Activated CD4-positive, alpha-beta T cell treated with anti-CD3 and anti-CD28 coated beads for 24 hours (primary cell): ENCODE results near the gene USP9Y.
A peak's percentile ranks its signal among the peaks of the same experiment; 100 is the strongest.
"Not testable (repeated sequence)": the region's sequence is repeated elsewhere in the genome, so short reads cannot be mapped to it uniquely, and the experiment has no call there.

Experiments used
- DNase-seq, 2 donors: peaks; one replicate each; pipeline ENCODE4 v3.0.0-alpha.2; 2020; ENCODE audit warnings: low read depth in 2 of 2

Gene USP9Y, protein sequence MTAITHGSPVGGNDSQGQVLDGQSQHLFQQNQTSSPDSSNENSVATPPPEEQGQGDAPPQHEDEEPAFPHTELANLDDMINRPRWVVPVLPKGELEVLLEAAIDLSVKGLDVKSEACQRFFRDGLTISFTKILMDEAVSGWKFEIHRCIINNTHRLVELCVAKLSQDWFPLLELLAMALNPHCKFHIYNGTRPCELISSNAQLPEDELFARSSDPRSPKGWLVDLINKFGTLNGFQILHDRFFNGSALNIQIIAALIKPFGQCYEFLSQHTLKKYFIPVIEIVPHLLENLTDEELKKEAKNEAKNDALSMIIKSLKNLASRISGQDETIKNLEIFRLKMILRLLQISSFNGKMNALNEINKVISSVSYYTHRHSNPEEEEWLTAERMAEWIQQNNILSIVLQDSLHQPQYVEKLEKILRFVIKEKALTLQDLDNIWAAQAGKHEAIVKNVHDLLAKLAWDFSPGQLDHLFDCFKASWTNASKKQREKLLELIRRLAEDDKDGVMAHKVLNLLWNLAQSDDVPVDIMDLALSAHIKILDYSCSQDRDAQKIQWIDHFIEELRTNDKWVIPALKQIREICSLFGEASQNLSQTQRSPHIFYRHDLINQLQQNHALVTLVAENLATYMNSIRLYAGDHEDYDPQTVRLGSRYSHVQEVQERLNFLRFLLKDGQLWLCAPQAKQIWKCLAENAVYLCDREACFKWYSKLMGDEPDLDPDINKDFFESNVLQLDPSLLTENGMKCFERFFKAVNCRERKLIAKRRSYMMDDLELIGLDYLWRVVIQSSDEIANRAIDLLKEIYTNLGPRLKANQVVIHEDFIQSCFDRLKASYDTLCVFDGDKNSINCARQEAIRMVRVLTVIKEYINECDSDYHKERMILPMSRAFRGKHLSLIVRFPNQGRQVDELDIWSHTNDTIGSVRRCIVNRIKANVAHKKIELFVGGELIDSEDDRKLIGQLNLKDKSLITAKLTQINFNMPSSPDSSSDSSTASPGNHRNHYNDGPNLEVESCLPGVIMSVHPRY (N-terminal part only)

DNA sequence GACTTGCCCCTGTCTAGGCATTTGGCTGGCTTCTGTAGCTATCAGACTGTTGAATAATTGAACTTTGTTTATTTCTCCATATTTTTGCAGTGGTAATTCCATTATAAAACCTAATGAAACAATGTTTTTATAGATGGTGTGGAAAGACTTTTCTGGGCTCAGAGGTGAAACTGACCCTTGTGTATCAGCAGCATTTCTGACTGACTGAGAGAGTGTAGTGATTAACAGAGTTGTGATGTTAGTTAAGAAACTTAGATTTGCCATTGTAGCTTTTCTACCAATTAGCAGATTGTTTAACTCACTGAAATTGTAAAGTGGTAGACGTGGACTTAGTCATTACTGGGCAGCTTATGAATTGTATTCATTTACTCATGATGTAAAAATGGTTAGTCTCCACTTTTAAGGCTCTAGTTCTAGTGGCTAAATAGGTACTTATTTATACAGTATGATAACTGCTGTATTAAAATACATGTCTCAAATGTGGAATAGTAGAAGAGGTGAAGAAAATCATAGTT is at the start of gene USP9Y:
USP9Y (plus strand) TSS at position 51 of the 515 bp plus-strand sequence. CDS start 8,217 bp downstream, outside the sequence.
- no peak for DNase-seq

GRCh38 chrY:12651621-12652036 is 49.4 kb upstream of the USP9Y start:
- no peak for DNase-seq

DNA sequence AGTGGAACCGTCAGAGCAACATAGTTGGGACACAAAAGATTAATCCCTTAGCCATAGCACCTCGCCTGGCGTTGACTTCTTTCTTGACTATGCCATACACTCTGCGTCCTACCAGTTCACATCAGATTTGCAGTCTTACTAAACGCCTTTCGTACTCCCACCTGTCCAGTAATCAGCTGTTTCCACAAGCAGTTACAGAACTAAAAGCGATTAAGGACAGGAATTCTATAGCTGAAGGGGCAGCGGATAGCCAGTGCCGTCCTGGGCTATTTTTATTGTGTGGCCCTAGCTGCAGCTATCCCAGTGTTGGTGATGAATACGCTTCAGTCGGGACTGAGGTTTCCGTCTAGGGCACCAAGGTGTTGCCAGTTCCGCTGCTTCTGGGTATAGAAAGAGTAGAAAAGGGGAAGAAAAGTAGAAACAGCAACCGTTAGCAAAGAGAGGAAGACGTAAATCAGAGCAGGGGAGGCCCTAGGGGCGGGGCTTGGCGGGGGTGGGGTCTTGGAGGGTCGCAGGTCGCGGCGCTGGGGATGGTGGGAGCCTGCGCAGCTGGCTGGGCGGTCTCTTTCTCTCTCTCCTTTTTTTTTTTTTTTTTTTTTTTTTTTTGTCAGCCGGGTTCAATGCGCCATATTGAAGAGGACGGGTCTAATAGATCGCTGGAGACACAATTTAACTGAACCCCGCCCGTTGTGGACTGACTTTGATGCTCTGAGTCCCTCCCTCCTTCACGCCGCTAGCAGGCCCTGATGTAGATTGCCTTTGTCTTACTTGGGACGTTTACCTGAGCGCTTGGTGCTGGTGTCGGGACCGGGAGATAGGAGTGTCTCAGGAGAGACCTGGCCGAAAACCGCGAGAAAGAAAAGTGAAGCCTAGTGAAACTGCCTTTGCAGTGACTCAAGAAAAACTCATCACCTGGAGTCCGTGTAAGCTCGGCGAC is 39.0 kb upstream of the USP9Y start:
- peak in 1 of 2 donors; percentile 59 for DNase-seq

GRCh38 chrY:12662745-12663591 is 38.1 kb upstream of the USP9Y start:
- peak in 1 of 2 donors; percentile 18 for DNase-seq

- not testable (repeated sequence) for DNase-seq
These were observed 37.2 kb upstream of the USP9Y start for GRCh38 chrY:12663845-12664244.

DNA sequence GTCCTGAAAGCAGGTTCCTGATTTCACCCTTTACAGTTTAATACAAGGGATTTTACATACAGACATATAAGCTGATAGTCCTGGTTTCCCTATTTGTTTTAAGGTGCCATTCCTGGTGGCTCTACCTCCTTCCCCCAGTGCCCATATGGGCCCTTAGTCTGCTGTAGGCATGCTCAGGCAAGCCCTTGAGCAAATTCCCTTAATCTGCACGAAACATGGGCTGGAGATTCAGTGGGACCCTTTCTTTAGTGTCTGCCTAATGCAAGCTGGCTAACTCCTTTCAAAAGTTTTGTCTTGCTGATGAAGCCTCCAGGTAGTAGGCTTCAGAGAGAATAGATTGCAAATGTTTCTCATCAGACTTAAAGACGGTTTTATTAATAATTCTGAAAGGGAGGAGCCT is 22.9 kb upstream of the USP9Y start:
- DNase-seq: no peak

- no peak for DNase-seq
These were observed 19.5 kb upstream of the USP9Y start for GRCh38 chrY:12681535-12681934.

DNA sequence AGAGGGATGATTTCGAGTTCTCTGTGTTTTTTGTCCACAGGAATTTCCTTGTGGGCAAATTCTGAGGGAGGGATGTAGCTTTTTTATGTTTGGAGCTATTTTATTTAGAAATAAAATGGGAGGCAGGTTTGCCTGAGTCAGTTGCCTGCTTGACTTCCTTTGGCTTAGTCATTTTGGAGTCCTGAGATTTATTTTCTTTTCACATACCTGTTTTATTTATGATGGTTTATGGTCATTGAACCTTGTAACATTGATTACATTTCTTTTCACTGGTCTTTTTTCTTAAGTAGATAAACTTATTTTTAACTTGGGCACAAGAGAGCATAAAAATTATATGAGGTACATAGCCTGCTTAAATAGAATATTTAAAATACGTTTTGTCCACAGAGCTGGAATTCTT is 12.7 kb upstream of the USP9Y start:
- no peak for DNase-seq

DNA sequence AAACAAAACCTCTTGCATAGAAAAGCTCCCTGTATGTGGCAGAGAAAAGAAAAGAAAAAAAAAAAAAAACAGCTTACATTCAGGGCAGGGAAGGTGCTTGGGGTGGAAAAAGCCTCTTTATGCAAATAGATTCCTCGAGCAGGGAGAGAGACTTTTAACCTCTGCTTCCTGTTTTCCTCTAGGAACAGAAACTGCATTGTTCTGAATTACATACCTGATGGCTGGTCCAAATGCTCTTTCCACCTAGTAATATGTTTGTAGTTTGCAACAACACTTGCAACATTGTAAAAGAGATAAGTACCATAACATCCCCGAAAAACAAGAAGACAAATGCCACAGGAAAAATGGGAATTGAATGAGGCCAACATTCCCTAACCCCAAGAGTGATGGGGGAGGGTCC is 944 bp upstream of the USP9Y start:
- no peak for DNase-seq

GRCh38 chrY:12702174-12702573 is 1.1 kb downstream of the USP9Y start:
- DNase-seq: no peak

DNA sequence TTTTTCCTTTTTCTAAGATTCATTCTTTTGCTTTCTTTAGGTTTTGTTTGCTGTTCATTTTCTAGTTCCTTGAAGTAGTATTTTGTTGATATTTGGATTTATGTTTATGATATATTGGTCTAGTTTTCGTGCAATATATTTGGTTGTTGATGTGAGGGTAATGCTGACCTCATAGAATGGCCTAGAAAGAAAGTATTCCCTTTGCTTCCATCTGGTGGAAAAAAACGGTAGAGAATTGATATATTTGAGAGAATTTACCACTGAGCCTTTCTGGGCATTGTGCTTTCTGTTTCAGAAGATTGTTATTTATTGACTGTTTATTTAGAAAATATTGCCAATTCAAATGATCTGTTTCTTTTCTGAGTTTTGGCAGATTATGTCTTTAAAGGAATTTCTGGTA is 9.4 kb downstream of the USP9Y start:
- DNase-seq: no peak

DNA sequence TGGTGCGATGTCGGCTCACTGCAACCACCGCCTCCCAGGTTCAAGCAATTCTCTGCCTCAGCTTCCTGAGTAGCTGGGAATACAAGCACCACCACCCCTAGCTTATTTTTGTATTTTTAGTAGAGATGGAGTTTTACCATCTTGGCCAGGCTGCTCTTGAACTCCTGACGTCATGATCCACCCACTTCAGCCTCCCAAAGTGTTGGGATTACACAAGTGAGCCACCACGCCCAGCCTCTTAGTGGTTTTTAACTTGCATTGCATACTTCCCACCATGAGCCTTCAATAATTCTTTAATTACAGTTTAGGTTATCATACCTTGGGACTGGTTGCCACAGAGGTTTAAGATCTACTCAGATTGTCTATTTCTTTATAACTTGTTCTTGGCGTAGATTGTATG is 14.3 kb downstream of the USP9Y start:
- DNase-seq: no peak

GRCh38 chrY:12729746-12730145 is 28.7 kb downstream of the USP9Y start:
- DNase-seq: no peak

DNA sequence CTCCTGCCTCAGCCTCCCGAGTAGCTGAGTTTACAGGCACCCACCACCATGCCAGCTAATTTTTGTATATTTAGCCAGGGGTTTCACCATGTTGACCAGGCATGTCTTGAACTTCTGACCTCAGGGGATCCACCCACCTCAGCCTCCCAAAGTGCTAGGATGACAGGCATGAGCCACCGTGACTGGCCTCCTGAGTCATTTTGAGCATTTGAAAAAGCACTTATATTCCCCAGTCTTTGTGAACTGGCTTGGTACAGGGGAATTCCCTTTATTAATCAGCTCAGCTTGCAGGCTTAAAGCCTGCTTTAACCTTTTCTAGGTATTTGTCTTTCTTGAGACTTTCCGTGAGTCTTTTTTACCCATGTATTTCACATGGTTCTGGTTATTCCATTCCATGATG is 32.6 kb downstream of the USP9Y start:
- DNase-seq: peak in 1 of 2 donors; percentile 12

DNA sequence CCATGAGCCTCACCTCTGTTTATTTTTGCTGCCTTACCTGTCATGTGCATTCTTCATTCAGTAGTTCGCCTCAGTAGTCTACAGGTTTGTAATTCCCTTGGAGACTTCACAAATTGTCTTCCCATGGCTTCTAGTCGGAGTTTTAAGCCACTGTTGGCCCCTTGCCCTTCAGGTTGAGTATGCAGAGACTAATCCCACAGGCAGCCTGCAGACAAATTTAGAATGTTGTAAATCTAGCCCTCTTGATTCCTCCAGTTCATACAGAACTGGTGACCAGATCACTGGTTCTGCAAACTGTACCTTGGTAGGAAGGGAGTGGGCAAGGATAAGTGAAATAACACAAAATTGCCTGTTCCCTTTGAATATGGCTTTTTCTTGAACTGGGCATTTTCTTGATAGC is 33.0 kb downstream of the USP9Y start:
- no peak for DNase-seq

GRCh38 chrY:12741414-12741813 is 40.4 kb downstream of the USP9Y start:
- no peak for DNase-seq

- DNase-seq: no peak
These were observed 41.7 kb downstream of the USP9Y start for GRCh38 chrY:12742725-12743124.

- no peak for DNase-seq
These were observed 43.1 kb downstream of the USP9Y start for GRCh38 chrY:12744091-12744490.

DNA sequence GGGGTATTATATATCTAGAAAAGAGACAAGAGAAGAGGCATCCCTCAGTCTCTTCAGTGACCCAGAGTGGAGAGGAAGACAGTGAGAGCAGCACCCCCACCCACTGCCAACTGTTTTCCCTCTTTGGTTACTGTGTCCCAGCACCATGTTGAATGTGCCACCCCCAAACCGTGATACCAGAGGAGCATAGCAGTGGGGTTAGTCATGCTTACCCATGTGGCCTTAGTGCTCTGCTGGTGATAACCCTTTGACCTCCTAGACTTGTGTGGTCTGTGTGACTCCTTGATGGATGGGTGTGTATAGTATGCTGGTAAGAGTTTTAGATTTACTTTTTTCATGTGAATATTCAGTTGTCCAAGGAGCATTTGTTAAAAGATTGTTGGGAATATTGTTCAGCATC is 48.3 kb downstream of the USP9Y start:
- no peak for DNase-seq

DNA sequence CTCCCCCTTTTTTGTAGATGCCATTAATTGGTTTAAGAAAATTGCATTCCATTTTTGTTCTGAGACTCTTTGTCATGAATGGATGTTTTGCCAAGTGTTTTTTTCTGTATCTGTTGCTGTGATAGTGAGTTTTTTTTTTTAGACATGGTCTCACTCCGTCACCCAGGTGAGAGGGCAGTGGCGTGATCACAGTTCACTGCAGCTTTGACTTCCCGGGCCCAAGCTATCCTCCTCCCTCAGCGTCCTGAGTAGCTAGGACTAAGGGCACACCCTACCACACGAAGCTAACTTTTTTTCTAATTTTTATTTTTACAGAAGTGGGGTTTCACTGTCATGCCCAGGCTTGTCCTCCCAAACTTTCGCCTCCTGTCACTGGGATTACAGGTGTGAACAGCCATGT is 51.8 kb downstream of the USP9Y start:
- DNase-seq: no peak
